Activated CD4-positive, alpha-beta T cell treated with anti-CD3 and anti-CD28 coated beads for 36 hours (primary cell): ENCODE data around the gene C5AR2. TPM values are rescaled to one million over a fixed set of nuclear protein-coding genes. Genes with fewer than 3 reads are reported as not detected.
"Not testable (repeated sequence)": the region's sequence is repeated elsewhere in the genome, so short reads cannot be mapped to it uniquely, and the experiment has no call there.

ENCODE experiments used
- ATAC-seq: fragments of 200-7000 bp; cut with Tn5 transposase; one replicate; pipeline ENCODE4 v1.10.0; 2021; ENCODE audit warnings: mild to moderate bottlenecking, moderate library complexity
- CTCF ChIA-PET: fragments of 350-600 bp; sonication (Branson Sonifier 250); formaldehyde crosslinking; loops from one replicate; lab custom pipeline; 2021; ENCODE audit warnings: antibody characterized with exemption; lab: Charles Lee
- POLR2A ChIA-PET: fragments of 350-600 bp; sonication (Branson Sonifier 250); formaldehyde crosslinking; loops from one replicate; lab custom pipeline; 2021; ENCODE audit warnings: antibody characterized with exemption, inconsistent platforms; lab: Charles Lee
- DNase-seq: peaks from one replicate; pipeline ENCODE4 v3.0.0-alpha.2; 2020
- H3K27ac Mint-ChIP-seq: one replicate; pipeline ENCODE4 v1.8.0; 2021; ENCODE audit warnings: mixed read lengths
- H3K27me3 Mint-ChIP-seq: one replicate; pipeline ENCODE4 v1.8.0; 2021; ENCODE audit warnings: mixed read lengths
- H3K36me3 Mint-ChIP-seq: one replicate; pipeline ENCODE4 v1.8.0; 2021; ENCODE audit warnings: low read depth, mixed read lengths
- H3K4me1 Mint-ChIP-seq: one replicate; pipeline ENCODE4 v1.8.0; 2021; ENCODE audit warnings: mixed read lengths
- H3K4me3 Mint-ChIP-seq: one replicate; pipeline ENCODE4 v1.8.0; 2021; ENCODE audit warnings: mild to moderate bottlenecking, moderate library complexity, mixed read lengths
- H3K9me3 Mint-ChIP-seq: one replicate; pipeline ENCODE4 v1.8.0; 2021; ENCODE audit warnings: low read depth, mixed read lengths
- intact Hi-C, 2 experiments: fragments of 100-400 bp; cut with DNase I in 1 of 2; cut with micrococcal nuclease in 1 of 2; formaldehyde crosslinking; loops; one replicate each; pipeline versions ENCODE4 v1.14.2 to v1.15.1; 2022 to 2024; cut with DNase I, micrococcal nuclease
- total RNA-seq, 2 experiments: library from RNA; stranded (reverse); gene quantifications; one replicate each; pipeline ENCODE4 v1.2.3, GENCODE V29; 2021

Gene C5AR2
- total RNA-seq, 2 experiments from 2014 or later = not detected

DNA sequence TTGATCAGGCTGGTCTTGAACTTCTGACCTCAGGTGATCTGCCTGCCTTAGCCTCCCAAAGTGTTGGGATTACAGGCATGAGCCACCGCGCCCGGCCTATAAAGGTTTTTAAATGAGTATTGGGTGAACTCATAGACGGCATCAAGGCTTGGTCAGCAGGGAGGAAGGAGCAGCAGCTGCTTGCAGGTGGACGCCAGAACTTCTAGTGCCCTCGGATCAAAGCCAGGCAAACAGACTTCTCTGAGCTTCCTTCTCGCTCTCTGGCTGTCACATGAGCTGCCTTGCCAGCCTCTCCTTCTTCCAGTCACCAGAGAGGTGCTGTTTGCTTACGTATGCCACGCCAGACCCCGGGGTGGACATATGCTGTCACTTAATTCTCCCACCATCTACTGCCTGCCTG, 33.5 kb downstream of the C5AR2 start:
- intact Hi-C loops, H3K27me3 Mint-ChIP-seq, H3K4me1 Mint-ChIP-seq, CTCF ChIA-PET, DNase-seq, H3K4me3 Mint-ChIP-seq, H3K9me3 Mint-ChIP-seq, ATAC-seq, H3K27ac Mint-ChIP-seq, POLR2A ChIA-PET: not testable (repeated sequence)
- peaks cover 46% of the 10 kb centered on the region for H3K36me3 Mint-ChIP-seq

GRCh38 chr19:47370045-47370611, 38.2 kb downstream of the C5AR2 start:
- H3K27me3 Mint-ChIP-seq = no peaks in the 10 kb centered on the region
- no peak overlapping the region for H3K27ac Mint-ChIP-seq
- DNase-seq = no peak
- ATAC-seq = no peak
- ChIA-PET CTCF (interaction anchor here (0.5 kb wide), 1 partner anchor 234 kb away, joined by 4 read pairs; no protein-coding TSS in a partner anchor), POLR2A (no interaction called here)
- intact Hi-C loops = no loop called here
- no peaks in the 10 kb centered on the region for H3K9me3 Mint-ChIP-seq
- no peaks in the 10 kb centered on the region for H3K4me1 Mint-ChIP-seq
- H3K36me3 Mint-ChIP-seq = peaks cover 29% of the 10 kb centered on the region
- no peak overlapping the region for H3K4me3 Mint-ChIP-seq

- ChIA-PET POLR2A (no interaction called here), CTCF (interaction anchor here (1.1 kb wide), 1 partner anchor 23 kb away, joined by 3 read pairs; no protein-coding TSS in a partner anchor)
- intact Hi-C loops = no loop called here
- H3K27ac Mint-ChIP-seq = no peak overlapping the region
- no peak for ATAC-seq
- H3K27me3 Mint-ChIP-seq = no peaks in the 10 kb centered on the region
- H3K4me1 Mint-ChIP-seq = no peaks in the 10 kb centered on the region
- H3K4me3 Mint-ChIP-seq = no peak overlapping the region
- no peak for DNase-seq
- no peaks in the 10 kb centered on the region for H3K9me3 Mint-ChIP-seq
- peaks cover 26% of the 10 kb centered on the region for H3K36me3 Mint-ChIP-seq
These were observed 39.3 kb downstream of the C5AR2 start for GRCh38 chr19:47371261-47371660.

DNA sequence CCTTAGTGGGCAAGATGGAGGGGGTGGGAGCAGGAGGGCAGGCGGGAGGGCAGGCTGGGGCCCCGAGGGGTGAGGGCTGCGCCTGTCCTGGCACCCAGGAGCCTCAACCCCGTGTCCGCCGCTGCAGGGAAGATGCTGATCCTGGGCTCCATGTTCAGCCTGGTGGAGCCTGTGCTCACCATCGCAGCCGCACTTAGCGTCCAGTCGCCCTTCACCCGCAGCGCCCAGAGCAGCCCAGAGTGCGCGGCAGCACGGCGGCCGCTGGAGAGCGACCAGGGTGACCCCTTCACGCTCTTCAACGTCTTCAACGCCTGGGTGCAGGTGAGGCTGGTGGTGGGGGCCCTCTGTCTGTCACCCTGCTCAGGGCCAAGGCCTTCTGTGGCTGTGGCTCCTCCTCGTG, 40.6 kb downstream of the C5AR2 start:
- intact Hi-C loops = no loop called here
- CTCF ChIA-PET = no interaction called here

DNA sequence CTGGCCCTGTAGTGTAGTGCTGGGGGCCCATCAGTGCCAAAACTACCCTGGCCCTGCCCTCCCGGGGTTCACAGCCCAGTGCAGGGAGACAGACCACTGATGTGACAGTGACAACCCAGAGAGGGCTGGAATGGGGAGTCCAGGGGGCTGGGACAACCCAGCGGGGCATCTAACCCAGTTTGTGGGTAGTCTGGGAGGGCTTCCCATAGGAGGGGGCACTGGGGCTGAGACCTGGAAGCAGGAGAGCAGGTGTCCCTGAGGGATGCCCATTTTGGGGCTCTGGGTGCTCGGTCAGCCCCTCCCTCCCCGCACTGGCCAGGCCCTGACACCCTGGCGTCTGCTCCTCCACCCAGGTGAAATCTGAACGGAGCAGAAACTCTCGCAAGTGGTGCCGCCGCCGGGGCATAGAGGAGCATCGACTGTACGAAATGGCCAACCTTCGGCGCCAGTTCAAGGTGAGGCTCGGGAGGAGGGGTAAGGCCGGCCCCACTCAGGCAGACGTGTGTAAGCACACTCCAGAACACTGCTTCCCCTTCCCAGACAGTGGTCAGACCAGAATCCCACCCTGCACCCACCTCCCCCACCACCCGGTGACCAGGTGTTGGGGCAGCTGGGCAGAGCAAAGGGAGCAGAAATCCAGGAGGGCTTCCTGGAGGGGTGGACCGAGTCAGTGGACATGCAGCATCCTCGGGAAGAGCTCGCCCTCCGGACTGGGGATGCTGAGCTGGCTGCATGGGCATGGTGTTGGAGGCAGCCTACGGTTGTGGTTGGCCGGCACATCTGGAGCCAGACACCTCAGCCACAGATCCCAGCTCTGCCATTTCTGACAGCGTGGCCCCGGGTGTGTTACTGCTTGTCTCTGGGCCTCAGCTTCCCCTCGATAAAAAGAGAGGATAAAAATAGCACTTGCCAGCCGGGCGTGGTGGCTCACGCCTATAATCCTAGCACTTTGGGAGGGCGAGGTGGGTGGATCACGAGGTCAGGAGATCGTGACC, 41.6 kb downstream of the C5AR2 start:
- H3K4me1 Mint-ChIP-seq = no peaks in the 10 kb centered on the region
- ChIA-PET CTCF (interaction anchor here (1.0 to 1.1 kb wide), 2 partner anchors 18 to 76 kb away, joined by 3 read pairs; no protein-coding TSS in a partner anchor), POLR2A (interaction anchor here (0.8 kb wide), 1 partner anchor 25 kb away, joined by 3 read pairs; no protein-coding TSS in a partner anchor)
- DNase-seq (no peak), ATAC-seq (no peak)
- intact Hi-C loops = no loop called here
- H3K9me3 Mint-ChIP-seq = no peaks in the 10 kb centered on the region
- H3K4me3 Mint-ChIP-seq = no peak overlapping the region
- H3K27ac Mint-ChIP-seq = no peak overlapping the region
- H3K36me3 Mint-ChIP-seq = peaks cover 26% of the 10 kb centered on the region
- no peaks in the 10 kb centered on the region for H3K27me3 Mint-ChIP-seq

More for the DNA sequence above, 40.6 kb downstream of the C5AR2 start:
- no peaks in the 10 kb centered on the region for H3K27me3 Mint-ChIP-seq
- peaks cover 26% of the 10 kb centered on the region for H3K36me3 Mint-ChIP-seq
- no peaks in the 10 kb centered on the region for H3K4me1 Mint-ChIP-seq
- no peak for DNase-seq
- no peak overlapping the region for H3K27ac Mint-ChIP-seq
- no peak for ATAC-seq
- H3K9me3 Mint-ChIP-seq = no peaks in the 10 kb centered on the region
- no peak overlapping the region for H3K4me3 Mint-ChIP-seq
- POLR2A ChIA-PET = no interaction called here

DNA sequence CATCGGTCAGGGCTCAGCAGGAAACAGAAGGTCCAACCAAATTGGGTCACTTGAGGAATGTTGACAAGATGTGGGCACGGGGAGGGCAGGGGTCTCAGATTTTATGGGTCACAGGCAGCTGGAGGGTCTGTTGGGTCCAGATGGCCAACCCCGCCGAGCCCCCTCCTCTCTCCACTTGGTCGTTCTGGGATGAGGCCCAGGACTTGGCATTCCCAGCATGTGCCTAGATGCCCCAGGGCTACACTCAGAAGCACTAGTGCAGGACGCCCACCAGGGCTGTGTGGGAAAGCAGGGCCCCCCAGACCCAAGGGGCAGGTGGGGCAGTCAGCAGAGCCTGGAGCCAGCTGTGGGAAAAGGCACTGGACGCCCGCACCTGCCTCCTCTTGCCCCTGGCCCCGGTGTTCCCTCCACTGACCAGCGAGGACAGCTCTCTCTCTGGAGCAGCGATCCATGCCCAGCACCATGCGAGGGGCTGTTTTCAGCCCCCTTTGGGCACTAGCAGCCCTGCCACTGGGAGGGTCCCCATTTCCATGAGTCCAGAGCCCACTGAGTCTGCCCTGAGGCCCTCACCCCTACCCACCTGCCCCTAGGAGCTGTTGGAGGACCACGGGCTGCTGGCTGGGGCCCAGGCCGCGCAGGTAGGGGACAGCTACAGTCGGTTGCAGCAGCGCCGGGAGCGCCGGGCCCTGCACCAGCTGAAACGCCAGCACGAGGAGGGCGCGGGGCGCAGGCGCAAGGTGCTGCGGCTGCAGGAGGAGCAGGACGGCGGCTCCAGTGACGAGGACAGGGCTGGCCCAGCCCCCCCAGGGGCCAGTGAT, 43.1 kb downstream of the C5AR2 start:
- Mint-ChIP-seq H3K4me3 (no peak overlapping the region), H3K27me3 (no peaks in the 10 kb centered on the region), H3K36me3 (peaks cover 28% of the 10 kb centered on the region), H3K4me1 (no peaks in the 10 kb centered on the region), H3K27ac (no peak overlapping the region), H3K9me3 (no peaks in the 10 kb centered on the region)
- ATAC-seq (no peak), DNase-seq (no peak)
- ChIA-PET CTCF (interaction anchor here (0.6 to 1.1 kb wide), 2 partner anchors 78 to 812 kb away, joined by 3 to 4 read pairs; no protein-coding TSS in a partner anchor), POLR2A (interaction anchor here (0.6 kb wide), 1 partner anchor 14 kb away, joined by 3 read pairs; no protein-coding TSS in a partner anchor)
- intact Hi-C loops = no loop called here

DNA sequence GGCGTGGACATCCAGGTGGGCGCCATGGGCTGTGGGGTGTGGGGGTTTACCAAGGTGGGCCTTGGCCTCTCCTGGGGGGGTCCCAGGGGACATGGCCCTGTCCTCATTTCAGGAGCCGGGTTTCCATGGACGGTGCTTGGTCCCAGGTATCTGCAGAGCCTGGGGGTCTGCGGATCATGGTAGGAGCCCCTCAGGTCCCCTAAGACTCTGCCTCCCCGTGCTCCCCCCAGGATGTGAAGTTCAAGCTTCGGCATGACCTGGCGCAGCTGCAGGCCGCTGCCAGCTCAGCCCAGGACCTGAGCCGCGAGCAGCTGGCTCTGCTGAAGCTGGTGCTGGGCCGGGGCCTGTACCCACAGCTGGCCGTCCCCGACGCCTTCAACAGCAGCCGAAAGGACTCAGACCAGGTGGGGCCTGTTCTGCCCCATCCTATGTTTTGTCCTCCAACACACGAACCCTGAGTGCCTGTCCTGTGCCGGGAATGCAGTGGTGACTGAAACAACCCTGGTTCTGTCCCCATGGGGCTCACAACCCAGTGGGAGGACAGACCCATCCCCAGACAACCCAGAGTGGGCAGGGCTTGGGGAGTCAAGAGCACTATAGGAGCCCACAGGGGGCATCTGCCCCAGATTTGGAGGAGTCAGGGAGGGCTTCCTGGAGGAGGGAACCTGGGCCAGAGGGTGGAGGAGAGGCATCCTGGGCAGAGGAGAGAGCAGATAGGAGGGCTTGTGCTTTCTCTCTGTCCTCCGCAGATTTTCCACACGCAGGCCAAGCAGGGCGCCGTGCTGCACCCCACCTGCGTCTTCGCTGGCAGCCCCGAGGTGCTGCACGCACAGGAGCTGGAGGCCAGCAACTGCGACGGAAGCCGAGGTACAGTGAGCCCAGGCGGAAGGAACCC, 44.0 kb downstream of the C5AR2 start:
- no peak overlapping the region for H3K27ac Mint-ChIP-seq
- intact Hi-C loops = no loop called here
- no peak overlapping the region for H3K4me3 Mint-ChIP-seq
- H3K9me3 Mint-ChIP-seq = no peaks in the 10 kb centered on the region
- no peak for ATAC-seq
- POLR2A ChIA-PET = no interaction called here
- no peaks in the 10 kb centered on the region for H3K27me3 Mint-ChIP-seq
- H3K4me1 Mint-ChIP-seq = no peaks in the 10 kb centered on the region
- DNase-seq = no peak
- peaks cover 28% of the 10 kb centered on the region for H3K36me3 Mint-ChIP-seq
- CTCF ChIA-PET = no interaction called here

- ChIA-PET POLR2A (no interaction called here), CTCF (no interaction called here)
- Mint-ChIP-seq H3K36me3 (peaks cover 34% of the 10 kb centered on the region), H3K27ac (no peak overlapping the region), H3K27me3 (no peaks in the 10 kb centered on the region), H3K4me1 (peaks cover 4% of the 10 kb centered on the region), H3K9me3 (no peaks in the 10 kb centered on the region), H3K4me3 (no peak overlapping the region)
- ATAC-seq = no peak
- intact Hi-C loops = no loop called here
- no peak for DNase-seq
These were observed 44.7 kb downstream of the C5AR2 start for GRCh38 chr19:47376589-47377144.

GRCh38 chr19:47377208-47377701, 45.3 kb downstream of the C5AR2 start:
- DNase-seq (no peak), ATAC-seq (no peak)
- Mint-ChIP-seq H3K4me1 (peaks cover 7% of the 10 kb centered on the region), H3K27ac (no peak overlapping the region), H3K9me3 (no peaks in the 10 kb centered on the region), H3K27me3 (no peaks in the 10 kb centered on the region), H3K4me3 (no peak overlapping the region), H3K36me3 (peaks cover 36% of the 10 kb centered on the region)
- POLR2A ChIA-PET = no interaction called here
- CTCF ChIA-PET = no interaction called here
- intact Hi-C loops = no loop called here

- ChIA-PET CTCF (interaction anchor here (0.6 kb wide), 1 partner anchor 223 kb away, joined by 3 read pairs; no protein-coding TSS in a partner anchor), POLR2A (no interaction called here)
- H3K4me3 Mint-ChIP-seq = no peak overlapping the region
- H3K27ac Mint-ChIP-seq = no peak overlapping the region
- DNase-seq (no peak), ATAC-seq (no peak)
- no peaks in the 10 kb centered on the region for H3K9me3 Mint-ChIP-seq
- peaks cover 37% of the 10 kb centered on the region for H3K36me3 Mint-ChIP-seq
- intact Hi-C loops = no loop called here
- no peaks in the 10 kb centered on the region for H3K27me3 Mint-ChIP-seq
- H3K4me1 Mint-ChIP-seq = peaks cover 7% of the 10 kb centered on the region
These were observed 45.8 kb downstream of the C5AR2 start for GRCh38 chr19:47377801-47378200.
